Skeletal muscle cell (primary cell): ENCODE measurements around the gene LPCAT4.

Experiments
- DNase-seq: peaks from one replicate; pipeline ENCODE4 v3.0.0-alpha.2; 2010; ENCODE audit warnings: low read depth
- H3K4me3 ChIP-seq: 2 replicates; pipeline ENCODE4 v1.5.1; 2011; ENCODE audit warnings: low read depth, mild to moderate bottlenecking, control low read depth, low read length, moderate library complexity

LPCAT4 gene

DNA sequence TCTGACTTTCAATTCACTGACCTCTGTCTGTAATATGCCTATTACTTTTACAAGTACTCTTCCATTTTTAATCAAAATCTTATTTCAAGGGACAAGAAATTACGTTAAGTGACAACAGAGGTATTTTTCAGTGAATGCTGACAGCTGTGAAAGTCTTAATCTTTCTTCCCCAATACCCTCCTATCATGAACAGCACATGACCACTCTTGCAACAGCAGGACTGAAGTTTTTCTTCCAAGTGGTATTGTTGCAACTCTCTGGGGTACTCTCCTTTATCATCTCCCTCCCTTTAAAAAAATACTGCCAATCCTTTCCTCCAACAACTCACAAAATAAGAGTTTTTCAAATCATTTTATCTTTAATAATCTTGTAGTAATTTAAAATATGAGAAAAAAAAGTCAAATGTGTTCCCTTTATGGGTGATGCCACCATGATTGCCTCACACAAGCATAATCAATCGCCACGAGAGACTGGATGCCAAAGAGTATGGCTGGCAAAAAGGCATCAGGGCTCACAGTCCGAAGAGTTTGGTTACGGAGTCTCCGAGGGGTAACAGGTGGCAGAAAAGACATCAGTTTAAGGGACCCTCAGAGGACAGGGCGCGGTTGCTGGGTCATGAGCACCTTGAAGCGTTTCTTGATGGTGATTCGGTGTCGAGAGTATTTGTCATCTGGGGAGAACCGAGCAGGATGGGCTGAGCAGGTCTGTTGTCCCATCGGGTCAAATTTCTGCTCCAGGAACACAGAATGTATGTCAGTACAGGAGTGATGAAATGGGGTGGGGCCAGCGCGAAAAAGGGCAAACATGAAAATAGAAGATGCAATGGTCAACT lies 25.4 kb downstream of the LPCAT4 start:
- H3K4me3 ChIP-seq, result peak overlapping the region; percentile 60

DNA sequence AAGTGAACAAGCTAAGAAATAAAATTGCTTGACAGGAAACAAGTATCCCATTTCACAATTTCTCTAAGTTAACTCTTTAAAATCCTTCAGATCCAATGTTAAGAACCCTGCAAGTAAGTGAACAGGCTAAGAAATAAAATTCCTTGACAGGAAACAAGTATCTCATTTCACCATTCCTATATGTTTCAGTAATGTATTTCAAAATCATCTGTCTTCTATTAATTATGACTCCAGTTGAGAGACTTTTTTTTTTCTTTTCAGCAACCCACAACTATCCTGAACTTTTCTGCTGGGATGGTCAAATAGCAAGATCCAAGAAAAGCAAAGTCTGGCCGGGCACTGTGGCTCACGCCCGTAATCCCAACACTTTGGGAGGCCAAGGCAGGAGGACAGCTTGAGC lies 27.1 kb downstream of the LPCAT4 start:
- no peak overlapping the region for H3K4me3 ChIP-seq
- no peak for DNase-seq

More for the DNA sequence above, 25.4 kb downstream of the LPCAT4 start:
- DNase-seq, result no peak

- no peak for DNase-seq
- peak overlapping the region; percentile 88 for H3K4me3 ChIP-seq
These were observed 28.6 kb downstream of the LPCAT4 start for GRCh38 chr15:34338347-34338746.

- peak within 1 kb of the TSS; percentile 88 for H3K4me3 ChIP-seq
- peak; percentile 83 for DNase-seq
These were observed 29.3 kb downstream of the LPCAT4 start, which contains the start of gene SLC12A6 for GRCh38 chr15:34337557-34338306. Gene SLC12A6, minus strand, starts transcription at chr15:34337781. Its CDS starts 1,101 bp downstream, at chr15:34336680.

DNA sequence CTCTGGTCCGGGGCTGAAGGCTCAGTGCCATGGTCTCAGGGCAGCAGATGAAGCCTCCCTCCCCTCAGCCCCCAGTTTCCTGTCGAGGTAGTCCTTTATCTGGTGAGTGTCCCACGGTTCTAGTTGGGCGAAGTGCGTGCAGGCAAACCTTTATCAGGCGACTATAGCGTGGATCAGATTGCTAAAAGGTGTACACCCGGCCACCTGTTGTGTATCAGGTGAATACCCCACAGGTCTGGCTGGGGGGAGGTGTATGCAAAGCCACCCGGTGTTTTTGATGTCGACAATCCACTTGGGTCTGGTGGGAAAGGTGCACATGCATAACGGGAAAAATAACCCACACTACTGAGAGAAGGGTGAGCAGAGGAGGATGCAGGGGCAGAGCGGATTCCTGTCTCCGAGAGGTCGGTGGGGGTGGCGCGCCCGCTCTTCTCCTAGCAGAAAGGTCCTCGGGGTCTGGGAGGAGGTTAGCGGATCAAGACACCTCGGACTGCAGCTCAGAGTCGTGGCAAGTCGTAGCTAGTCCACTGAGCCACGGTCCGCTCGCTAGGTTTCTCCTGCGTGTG lies 29.9 kb downstream of the LPCAT4 start:
- DNase-seq, result no peak
- H3K4me3 ChIP-seq, result peak overlapping the region; percentile 88

DNA sequence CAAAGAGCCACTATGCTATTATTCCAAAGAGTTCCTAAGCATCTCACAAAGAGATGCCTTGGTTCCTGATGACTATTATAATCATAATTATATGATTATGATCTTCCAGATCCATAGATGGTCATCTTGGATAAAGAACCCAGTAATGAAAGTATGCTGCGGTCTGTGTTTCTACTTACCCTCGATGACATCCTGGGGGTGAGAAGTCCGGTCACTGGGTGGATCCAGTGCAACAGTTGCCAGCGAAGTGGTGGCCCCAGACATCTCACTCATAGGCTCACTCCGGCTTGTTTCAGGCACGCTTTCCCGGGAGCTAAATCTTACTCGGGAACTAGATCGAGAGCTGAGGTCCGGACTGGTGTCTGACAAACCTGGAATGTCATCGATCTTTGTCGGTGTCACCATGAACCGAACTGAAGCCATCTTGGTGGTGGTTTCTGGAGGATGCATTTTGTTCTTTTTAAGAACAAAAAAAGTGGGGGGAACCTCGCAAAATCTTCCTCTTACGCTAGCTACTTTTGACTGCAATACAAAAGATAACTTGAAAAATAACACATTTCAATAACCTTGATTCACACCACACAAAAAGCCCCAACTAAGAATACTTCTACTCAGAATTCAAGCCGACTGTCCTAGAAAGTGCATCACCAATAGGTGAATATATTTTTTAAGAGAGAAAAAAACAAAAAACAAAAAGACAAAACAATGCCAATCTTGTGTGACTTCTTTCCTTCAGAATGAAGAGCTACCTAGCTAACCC lies 30.6 kb downstream of the LPCAT4 start:
- peak overlapping the region; percentile 88 for H3K4me3 ChIP-seq

DNA sequence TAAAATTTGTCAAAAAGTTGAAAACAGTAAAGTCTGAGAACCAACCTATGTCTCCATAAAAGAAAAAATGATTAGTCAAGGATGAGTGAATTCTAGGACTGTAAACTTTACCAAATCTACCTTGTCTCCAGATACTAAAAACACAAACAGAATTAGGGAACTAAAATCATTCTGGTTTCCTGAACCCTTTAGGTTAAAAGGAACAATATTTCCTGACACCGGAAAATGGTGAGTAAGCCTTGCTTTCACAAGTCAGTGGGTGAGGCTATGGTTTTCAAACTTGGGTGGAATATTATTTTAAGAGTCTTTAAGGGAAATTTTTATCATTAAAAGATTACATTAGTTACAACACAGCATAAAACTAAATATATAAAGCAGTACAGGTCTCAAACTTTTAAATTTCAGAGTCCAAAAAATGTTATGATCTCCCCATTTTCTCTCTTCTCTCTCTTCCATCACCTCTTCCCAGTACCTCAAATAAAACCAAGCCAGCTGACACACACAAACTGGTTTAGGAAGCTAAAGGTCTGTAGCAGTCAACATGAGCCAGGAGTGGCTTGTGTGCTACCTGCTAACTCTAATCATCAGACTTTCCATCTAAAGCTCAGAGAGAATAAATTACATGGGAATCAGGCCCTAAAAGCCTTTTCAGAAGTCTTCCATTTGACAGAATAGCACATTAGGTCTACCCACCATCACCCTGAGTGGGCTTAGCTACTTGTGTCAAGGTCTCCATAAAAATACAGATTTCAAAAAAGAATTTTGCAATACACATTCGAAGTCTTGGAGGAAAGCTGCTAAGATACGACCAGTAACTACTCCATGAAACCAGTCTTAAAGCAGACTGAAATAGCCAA lies 31.6 kb downstream of the LPCAT4 start:
- DNase-seq, result no peak
- H3K4me3 ChIP-seq, result no peak overlapping the region

More for the DNA sequence above, 30.6 kb downstream of the LPCAT4 start:
- no peak for DNase-seq

DNA sequence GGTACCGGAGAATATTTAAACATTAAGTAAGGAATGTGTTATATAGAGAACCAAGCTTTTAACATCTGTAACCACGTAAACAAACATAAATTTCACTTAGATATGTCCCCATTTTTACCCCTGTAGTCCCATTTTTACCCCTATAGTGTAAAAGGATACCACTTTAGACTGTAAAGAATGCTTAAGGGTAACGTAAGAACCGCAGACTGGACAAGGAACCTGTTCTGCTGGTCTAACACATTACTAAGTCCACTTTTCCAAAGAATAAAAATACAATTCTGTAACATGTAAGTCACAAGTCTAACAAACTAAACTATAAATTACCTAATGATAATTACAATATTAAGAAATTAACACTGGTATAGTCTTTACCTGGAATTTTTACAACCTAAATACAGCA lies 32.3 kb downstream of the LPCAT4 start:
- DNase-seq, result no peak
- no peak overlapping the region for H3K4me3 ChIP-seq

DNA sequence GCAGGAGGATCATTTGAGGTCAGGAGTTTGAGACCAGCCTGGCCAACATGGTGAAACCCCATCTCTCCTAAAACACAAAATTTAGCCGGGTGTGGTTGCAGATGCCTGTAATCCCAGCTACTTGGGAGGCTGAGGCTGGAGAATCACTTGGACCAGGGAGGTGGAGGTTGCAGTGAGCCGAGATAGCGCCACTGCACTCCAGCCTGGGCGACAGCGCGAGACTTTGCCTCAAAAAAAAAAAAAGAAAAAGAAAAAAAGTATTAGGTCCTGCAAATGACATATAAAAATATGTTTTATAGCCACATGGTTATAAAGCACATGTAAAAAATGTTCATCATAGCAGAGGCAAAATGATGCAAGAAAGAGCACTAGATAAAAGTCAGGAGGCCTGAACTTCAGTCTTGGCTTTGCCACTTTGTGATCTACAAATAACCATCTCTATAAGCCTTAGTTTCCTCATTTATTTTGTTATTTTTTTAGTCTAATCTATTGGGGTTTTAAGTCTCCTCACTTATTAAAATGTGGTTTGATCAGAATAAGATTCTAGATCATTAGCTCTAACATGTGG lies 34.4 kb downstream of the LPCAT4 start:
- DNase-seq, result no peak
- H3K4me3 ChIP-seq, result no peak overlapping the region

GRCh38 chr15:34331809-34332208 lies 35.2 kb downstream of the LPCAT4 start:
- DNase-seq, result no peak

DNA sequence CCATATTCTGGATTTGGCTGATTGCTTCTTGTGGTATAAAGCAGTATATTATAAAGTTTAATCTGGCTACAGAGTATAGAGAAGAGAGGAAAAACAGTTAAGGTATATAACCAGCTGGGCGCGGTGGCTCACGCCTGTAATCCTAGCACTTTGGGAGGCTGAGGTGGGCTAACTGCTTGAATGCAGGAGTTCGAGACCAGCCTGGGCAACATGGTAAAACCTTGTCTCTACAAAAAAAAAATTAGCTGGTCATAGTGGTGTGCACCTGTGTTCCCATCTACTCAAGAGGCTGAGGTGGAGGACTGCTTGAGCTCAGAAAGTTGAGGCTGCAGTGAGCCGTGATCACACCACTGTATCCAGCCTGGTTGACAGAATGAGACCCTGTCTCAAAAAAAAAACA lies 36.7 kb downstream of the LPCAT4 start:
- no peak for DNase-seq
- H3K4me3 ChIP-seq, result no peak overlapping the region

More at GRCh38 chr15:34331809-34332208, 35.2 kb downstream of the LPCAT4 start:
- no peak overlapping the region for H3K4me3 ChIP-seq

- no peak overlapping the region for H3K4me3 ChIP-seq
- no peak for DNase-seq
These were observed 38.0 kb downstream of the LPCAT4 start for GRCh38 chr15:34329006-34329405.

- H3K4me3 ChIP-seq, result no peak overlapping the region
- no peak for DNase-seq
These were observed 39.1 kb downstream of the LPCAT4 start for GRCh38 chr15:34327906-34328305.

- H3K4me3 ChIP-seq, result no peak overlapping the region
- DNase-seq, result no peak
These were observed 41.6 kb downstream of the LPCAT4 start for GRCh38 chr15:34325368-34325767.

GRCh38 chr15:34324933-34325332 lies 42.1 kb downstream of the LPCAT4 start:
- DNase-seq, result no peak
- H3K4me3 ChIP-seq, result no peak overlapping the region

GRCh38 chr15:34323217-34323616 lies 43.8 kb downstream of the LPCAT4 start:
- H3K4me3 ChIP-seq, result no peak overlapping the region
- DNase-seq, result no peak

DNA sequence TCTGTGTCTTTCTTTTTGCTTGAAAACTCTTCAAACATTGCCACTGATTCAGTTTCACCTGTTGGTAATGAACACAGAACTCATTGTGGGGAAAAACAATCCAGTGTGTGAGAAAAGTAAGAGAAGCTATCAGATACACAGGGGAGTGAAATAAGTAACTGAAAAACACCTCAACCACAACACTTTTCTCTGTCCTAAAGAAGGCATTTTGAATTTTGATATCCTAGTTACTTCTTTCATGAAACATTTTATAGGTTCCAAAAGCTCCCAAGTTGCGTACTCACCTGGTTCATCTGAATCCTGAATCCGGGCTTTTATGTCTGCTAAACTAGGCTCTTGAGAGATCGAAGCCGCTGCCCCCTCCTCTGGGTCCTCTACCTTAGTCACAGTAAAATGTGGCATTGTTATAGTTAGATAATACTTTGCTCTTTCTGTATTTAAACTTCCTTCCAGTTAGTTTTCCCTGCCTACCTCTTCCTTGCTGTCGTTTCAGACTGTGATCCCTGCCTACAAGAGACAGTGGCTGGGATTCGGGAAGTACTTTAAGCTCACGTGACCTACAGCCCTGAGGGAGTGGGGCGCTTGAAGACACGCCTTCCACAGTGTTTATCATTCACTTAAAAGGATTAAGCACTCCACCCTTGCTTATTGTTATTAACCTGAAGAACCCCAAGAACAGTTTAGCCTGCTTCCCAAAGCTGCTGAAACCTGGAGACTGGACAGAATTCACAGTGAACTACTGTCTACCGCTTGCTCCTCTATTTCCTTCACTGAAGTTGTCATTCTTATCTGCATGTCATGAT lies 48.5 kb downstream of the LPCAT4 start:
- DNase-seq, result peak; percentile 25

More for the DNA sequence above, 48.5 kb downstream of the LPCAT4 start:
- peak overlapping the region; percentile 44 for H3K4me3 ChIP-seq
